ENCODE measurements around the gene SRGAP3. TPM values are rescaled to one million over a fixed set of nuclear protein-coding genes. Genes with fewer than 3 reads are reported as not detected.

SRGAP3 gene
- total RNA-seq, 1 experiment from 2014 or later: 17.9 TPM

GRCh38 chr3:9169956-9170850 lies 79.2 kb downstream of the SRGAP3 start:
- Mint-ChIP-seq H3K27me3 (ENCODE audit: low read depth) (no peaks in the 10 kb centered on the region), H3K4me1 (no peaks in the 10 kb centered on the region; the same call in 1 of the 2 replicates), H3K4me3 (no peak overlapping the region), H3K36me3 (no peaks in the 10 kb centered on the region), H3K27ac (no peak overlapping the region), H3K9me3 (no peaks in the 10 kb centered on the region)
- DNase-seq (ENCODE audit: low spot score) (no peak), ATAC-seq (no peak)
- TF ChIP-seq FOXJ3 (CRISPR knock-in tag; IDR thresholded peaks at IDR 0.05; ENCODE audit: borderline replicate concordance) (no peak), ZNF121 (CRISPR knock-in tag; IDR thresholded peaks at IDR 0.05) (no peak), PRRX2 (CRISPR knock-in tag; IDR thresholded peaks at IDR 0.05) (no peak), RORB (CRISPR knock-in tag; IDR thresholded peaks at IDR 0.05) (no peak), EMX1 (CRISPR knock-in tag; IDR thresholded peaks at IDR 0.05) (no peak), MLX (CRISPR knock-in tag; IDR thresholded peaks at IDR 0.05) (no peak), RELA (CRISPR knock-in tag; IDR thresholded peaks at IDR 0.05; ENCODE audit: borderline replicate concordance) (no peak), GRHL2 (CRISPR knock-in tag; IDR thresholded peaks at IDR 0.05; ENCODE audit: insufficient replicate concordance, severe bottlenecking) (no peak), SOX15 (CRISPR knock-in tag; IDR thresholded peaks at IDR 0.05) (no peak), FOXP4 (CRISPR knock-in tag; IDR thresholded peaks at IDR 0.05) (no peak), HMGXB4 (CRISPR knock-in tag; IDR thresholded peaks at IDR 0.05) (no peak), GABPB1 (CRISPR knock-in tag; IDR thresholded peaks at IDR 0.05) (no peak)
- ChIA-PET POLR2A (no interaction called here), CTCF (no interaction called here)

GRCh38 chr3:9169326-9169725 lies 80.1 kb downstream of the SRGAP3 start:
- H3K27me3 Mint-ChIP-seq (ENCODE audit: low read depth): no peaks in the 10 kb centered on the region
- H3K36me3 Mint-ChIP-seq: no peaks in the 10 kb centered on the region
- no peaks in the 10 kb centered on the region; the same call in 1 of the 2 replicates for H3K4me1 Mint-ChIP-seq
- ChIA-PET CTCF (no interaction called here), POLR2A (no interaction called here)
- TF ChIP-seq USF2 (CRISPR knock-in tag; IDR thresholded peaks at IDR 0.05) (no peak), ZMAT4 (CRISPR knock-in tag; IDR thresholded peaks at IDR 0.05) (no peak), STAT6 (CRISPR knock-in tag; conservative IDR thresholded peaks at IDR 0.05; ENCODE audit: low read depth) (no peak), MLX (CRISPR knock-in tag; IDR thresholded peaks at IDR 0.05) (no peak), ZNF317 (CRISPR knock-in tag; IDR thresholded peaks at IDR 0.05; ENCODE audit: borderline replicate concordance, low read depth) (no peak), CTCF (IDR thresholded peaks at IDR 0.05) (no peak), ZNF416 (CRISPR knock-in tag; IDR thresholded peaks at IDR 0.05) (no peak), RELA (CRISPR knock-in tag; IDR thresholded peaks at IDR 0.05; ENCODE audit: borderline replicate concordance) (no peak), E2F4 (CRISPR knock-in tag; IDR thresholded peaks at IDR 0.05; ENCODE audit: borderline replicate concordance, low read depth) (no peak), TCF7 (CRISPR knock-in tag; IDR thresholded peaks at IDR 0.05; ENCODE audit: low read depth) (no peak)
- no peak overlapping the region for H3K4me3 Mint-ChIP-seq
- H3K27ac Mint-ChIP-seq: no peak overlapping the region
- ATAC-seq: no peak
- no peak for DNase-seq (ENCODE audit: low spot score)
- no peaks in the 10 kb centered on the region for H3K9me3 Mint-ChIP-seq

Data from WTC11 (cell line).